Ureter (tissue), 1 donor: ENCODE data around the gene BIRC6. TPM values are rescaled to one million over a fixed set of nuclear protein-coding genes. Genes with fewer than 3 reads are reported as not detected.
"Not testable (repeated sequence)": the region's sequence is repeated elsewhere in the genome, so short reads cannot be mapped to it uniquely, and the experiment has no call there.

Source experiments
- DNase-seq: peaks from one replicate; pipeline ENCODE4 v3.0.0-alpha.2; 2020; ENCODE audit warnings: low spot score
- total RNA-seq: library from RNA; stranded (reverse); gene quantifications from one replicate; pipeline ENCODE4 v1.2.4, GENCODE V29; 2023
- donor health status: DM: yes; HTN: yes; CAD: no.

The BIRC6 gene, protein sequence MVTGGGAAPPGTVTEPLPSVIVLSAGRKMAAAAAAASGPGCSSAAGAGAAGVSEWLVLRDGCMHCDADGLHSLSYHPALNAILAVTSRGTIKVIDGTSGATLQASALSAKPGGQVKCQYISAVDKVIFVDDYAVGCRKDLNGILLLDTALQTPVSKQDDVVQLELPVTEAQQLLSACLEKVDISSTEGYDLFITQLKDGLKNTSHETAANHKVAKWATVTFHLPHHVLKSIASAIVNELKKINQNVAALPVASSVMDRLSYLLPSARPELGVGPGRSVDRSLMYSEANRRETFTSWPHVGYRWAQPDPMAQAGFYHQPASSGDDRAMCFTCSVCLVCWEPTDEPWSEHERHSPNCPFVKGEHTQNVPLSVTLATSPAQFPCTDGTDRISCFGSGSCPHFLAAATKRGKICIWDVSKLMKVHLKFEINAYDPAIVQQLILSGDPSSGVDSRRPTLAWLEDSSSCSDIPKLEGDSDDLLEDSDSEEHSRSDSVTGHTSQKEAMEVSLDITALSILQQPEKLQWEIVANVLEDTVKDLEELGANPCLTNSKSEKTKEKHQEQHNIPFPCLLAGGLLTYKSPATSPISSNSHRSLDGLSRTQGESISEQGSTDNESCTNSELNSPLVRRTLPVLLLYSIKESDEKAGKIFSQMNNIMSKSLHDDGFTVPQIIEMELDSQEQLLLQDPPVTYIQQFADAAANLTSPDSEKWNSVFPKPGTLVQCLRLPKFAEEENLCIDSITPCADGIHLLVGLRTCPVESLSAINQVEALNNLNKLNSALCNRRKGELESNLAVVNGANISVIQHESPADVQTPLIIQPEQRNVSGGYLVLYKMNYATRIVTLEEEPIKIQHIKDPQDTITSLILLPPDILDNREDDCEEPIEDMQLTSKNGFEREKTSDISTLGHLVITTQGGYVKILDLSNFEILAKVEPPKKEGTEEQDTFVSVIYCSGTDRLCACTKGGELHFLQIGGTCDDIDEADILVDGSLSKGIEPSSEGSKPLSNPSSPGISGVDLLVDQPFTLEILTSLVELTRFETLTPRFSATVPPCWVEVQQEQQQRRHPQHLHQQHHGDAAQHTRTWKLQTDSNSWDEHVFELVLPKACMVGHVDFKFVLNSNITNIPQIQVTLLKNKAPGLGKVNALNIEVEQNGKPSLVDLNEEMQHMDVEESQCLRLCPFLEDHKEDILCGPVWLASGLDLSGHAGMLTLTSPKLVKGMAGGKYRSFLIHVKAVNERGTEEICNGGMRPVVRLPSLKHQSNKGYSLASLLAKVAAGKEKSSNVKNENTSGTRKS (N-terminal part only)
- total RNA-seq, result 172 TPM

DNA sequence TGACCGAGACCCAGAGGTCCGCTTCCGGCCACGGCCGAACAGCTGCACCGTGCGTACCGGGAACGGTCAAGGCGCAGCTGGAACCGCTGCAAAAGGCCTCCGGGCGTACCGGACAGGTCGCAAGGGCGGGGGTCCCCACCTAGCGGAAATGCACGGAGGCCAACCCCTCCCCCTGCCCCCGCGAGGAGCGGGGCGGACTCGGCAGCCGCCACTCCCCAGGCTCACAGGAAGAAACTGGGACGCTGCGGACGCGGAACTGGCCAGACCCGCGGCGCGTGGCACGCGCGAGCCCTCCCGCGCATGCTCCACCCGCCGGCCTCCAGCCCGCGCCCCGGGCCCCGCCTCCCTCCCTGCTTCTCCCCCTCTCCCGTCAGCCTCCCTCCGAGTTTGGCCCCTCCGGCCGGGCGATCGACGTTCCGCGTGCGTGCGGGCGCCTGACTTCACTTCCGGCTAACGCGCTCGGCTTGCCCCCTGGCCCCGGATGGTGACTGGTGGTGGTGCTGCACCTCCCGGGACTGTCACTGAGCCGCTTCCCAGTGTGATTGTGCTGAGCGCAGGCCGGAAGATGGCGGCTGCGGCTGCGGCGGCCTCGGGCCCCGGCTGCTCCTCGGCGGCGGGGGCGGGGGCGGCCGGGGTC is at the start of gene BIRC6:
BIRC6 (plus strand) TSS at position 343 of the 637 bp plus-strand sequence; CDS start at position 482, 139 bp downstream.
- peak; percentile 99 for DNase-seq

DNA sequence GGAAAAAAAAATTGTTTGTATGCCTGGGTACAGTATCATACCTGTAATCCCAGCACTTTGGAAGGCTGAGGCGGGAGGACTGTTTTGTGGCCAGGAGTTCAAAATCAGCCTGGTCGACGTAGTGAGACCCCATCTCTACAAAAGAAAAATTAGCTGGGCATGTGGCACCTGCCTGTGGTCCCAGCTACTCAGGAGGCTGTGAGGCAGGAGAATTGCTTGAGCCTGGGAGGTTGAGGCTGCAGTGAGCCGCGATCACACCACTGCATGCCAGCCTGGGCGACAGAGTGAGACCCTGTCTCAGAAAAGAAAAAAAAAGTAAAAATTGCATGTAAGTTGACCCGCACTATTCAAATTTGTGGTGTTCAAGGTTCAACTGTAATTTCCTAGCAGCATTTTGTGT is 46.2 kb upstream of the BIRC6 start:
- DNase-seq, result no peak

DNA sequence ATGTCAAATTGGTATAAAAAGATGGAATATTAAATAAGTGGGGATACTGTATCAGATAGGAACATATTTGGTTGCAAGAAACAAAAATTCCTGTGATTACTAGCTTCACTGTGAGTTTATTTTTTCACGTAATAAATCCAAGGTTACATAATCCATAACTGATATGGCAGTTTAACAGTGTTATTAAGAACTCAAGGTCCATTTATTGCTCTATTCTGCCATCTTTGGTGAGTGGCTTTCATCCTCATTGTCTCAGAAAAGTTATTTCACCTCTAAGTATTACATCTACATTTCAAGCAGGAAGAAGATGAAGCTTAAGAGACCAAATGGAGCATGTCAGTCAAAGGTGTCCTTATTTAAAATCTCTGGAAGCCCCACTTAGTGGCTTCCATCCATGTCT is 41.9 kb upstream of the BIRC6 start:
- DNase-seq, result no peak

DNA sequence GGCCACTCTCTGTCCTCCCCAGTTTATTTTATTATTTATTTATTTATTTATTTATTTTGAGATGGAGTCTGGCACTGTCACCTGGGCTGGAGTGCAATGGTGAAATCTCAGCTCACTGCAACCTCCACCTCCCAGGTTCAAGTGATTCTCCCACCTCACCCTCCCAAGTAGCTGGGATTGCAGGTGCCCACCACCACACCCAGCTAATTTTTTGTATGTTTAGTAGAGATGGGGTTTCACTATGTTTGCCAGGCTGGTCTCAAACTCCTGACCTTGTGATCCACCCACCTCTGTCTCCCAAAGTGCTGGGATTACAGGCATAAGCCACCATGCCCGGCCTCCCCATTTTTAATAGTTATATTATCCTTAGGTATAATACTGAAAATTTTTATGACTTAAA is 28.1 kb upstream of the BIRC6 start:
- not testable (repeated sequence) for DNase-seq

GRCh38 chr2:32329180-32329980 is 27.4 kb upstream of the BIRC6 start:
- not testable (repeated sequence) for DNase-seq

DNA sequence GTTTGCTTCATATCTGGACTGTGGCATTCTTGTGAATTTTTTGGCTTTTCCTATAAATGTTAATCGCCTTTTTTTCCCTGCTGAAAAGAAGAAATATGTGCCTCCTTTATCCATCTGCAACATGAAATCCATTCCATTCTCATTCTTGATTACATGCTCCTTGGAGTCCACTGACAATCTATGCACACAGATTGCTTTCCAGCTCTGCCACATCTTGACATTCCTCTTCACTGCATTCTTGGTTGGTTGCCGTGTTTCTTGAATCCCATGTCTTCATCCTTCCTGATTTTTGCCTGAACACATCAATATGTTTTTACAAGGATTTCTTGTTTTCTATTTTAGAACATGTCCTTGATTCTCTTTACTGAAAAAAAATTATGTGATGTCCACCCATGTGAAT is 26.7 kb upstream of the BIRC6 start:
- DNase-seq, result no peak

GRCh38 chr2:32342801-32343200 is 14.0 kb upstream of the BIRC6 start:
- no peak for DNase-seq

DNA sequence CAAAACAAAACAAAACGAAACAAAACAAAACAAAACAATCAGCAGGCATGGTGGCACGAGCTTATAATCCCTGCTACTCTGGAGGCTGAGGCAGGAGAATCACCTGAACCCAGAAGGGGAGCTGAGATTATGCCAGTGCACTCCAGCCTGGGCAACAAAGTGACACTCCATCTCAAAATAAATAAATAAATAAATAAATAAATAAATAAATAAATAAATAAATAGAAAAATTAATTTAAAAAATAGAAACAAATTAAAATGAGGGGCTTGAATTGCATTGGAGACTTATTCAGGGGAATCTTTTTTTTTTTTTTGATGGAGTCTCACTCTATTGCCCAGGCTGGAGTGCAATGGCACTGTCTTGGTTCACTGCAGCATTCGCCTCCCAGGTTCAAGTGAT is 6.0 kb upstream of the BIRC6 start:
- DNase-seq, result not testable (repeated sequence)

- no peak for DNase-seq
These were observed 695 bp upstream of the BIRC6 start for GRCh38 chr2:32355976-32356680.

DNA sequence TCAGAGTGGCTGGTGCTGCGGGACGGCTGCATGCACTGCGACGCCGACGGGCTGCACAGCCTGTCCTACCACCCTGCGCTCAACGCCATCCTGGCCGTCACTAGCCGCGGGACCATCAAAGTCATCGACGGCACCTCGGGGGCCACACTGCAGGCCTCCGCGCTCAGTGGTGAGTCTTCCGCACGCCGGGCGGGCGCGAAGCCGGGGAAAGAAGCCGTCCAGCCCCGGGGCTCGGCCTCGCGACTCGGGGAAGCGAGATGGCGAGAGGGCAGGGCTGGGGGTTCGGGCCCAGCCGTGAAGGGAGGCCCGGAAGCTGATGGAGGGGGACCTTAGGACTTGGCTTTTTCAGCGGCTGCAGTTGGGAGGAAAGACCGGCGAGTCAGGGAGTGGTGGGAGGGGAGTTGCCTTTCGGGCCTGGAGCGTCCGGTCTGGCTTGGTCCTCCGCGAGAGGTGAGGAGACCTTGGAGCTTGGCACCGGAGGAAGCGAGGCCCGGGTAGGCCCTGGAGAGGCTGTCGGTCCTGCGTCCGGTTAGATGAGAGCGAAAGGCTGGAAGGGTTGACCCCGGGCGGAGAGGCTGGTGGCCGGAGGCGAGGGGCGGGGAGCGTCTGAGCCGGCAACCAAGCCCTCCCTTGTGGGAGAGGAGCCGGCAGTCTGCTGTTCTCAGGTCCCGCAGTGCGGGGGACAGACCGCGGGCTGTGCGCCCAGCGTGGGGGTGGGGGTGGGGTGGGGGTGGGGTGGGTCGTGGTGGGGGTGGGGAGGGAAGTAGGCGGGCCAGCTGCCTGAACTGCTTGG is 691 bp downstream of the BIRC6 start:
- DNase-seq, result peak; percentile 53

DNA sequence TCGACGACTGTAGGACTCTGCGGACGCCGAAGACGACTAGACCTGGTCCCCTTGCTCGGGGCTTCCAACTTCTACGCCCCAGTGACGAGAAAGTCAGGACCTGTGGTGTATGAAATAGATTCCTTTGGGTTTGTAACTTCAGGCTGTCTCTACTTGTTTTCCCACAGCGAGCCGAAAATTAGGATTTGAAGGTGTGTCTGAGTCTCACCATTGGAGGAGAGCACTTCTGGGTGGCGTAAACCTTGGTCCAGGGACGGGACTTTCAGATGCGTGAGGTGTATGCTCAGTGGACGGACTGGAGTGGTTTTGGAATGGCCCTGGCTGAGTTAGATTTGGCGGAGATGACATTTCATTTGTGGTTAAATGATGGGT is 1.3 kb downstream of the BIRC6 start:
- DNase-seq, result no peak

GRCh38 chr2:32360416-32360815 is 3.6 kb downstream of the BIRC6 start:
- no peak for DNase-seq

- not testable (repeated sequence) for DNase-seq
These were observed 6.2 kb downstream of the BIRC6 start for GRCh38 chr2:32362997-32363396.

GRCh38 chr2:32363597-32363996 is 6.8 kb downstream of the BIRC6 start:
- no peak for DNase-seq

GRCh38 chr2:32364290-32364689 is 7.5 kb downstream of the BIRC6 start:
- DNase-seq, result not testable (repeated sequence)

DNA sequence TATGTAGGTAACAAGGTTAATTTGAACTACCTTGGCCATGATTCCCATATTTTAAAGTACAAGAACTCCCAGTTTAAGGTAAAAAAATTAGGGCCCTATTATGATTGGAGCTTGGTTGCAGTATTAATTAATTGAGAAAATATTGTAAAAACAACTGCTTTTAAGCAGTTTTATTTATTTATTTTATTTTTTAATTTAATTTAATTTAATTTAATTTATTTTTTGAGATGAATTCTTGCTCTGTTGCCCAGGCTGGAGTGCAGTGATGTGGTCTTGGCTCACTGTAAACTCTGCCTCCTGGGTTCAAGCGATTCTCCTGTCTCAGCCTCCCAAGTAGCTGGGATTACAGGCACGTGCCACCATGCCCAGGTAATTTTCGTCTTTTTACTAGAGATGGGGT is 8.9 kb downstream of the BIRC6 start:
- not testable (repeated sequence) for DNase-seq

GRCh38 chr2:32366595-32366994 is 9.8 kb downstream of the BIRC6 start:
- no peak for DNase-seq

DNA sequence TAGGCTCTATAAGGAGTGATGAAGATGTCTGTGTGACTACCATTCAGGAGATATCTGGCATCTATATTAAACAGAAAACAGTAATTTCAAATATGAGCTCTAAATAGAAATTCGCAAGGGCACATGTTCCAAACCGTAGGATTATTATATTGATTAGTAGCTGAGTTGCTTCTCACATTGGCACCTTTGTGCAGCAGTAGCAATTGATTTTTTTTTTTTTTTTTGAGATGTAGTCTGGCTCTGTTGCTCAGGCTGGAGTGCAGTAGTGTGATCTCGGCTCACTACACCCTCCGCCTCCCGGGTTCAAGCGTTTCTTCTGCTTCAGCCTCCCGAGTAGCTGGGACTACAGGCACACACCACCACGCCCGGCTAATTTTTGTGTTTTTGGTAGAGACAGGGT is 12.4 kb downstream of the BIRC6 start:
- DNase-seq, result no peak

DNA sequence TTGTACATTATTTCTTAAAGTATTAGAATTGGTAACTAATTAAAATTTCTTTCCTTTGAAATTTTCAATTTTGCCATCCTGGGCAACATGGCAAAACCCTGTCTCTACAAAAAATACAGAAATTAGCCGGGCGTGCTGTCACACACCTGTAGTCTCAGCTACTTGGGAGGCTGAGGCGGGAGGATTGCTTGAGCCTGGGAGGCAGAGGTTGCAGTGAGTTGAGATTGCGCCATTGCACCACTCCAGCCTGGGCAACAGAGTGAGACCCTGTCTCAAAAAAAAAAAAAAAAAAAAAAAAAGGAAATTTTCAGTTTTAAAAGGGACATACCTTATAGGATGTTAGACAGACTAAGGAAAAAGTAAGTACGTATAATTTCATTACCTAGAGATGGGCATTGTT is 14.1 kb downstream of the BIRC6 start:
- not testable (repeated sequence) for DNase-seq
